Measurements from ENCODE around the gene IPO4.

IPO4 gene

GRCh38 chr14:24135834-24136683 lies 52.6 kb downstream of the IPO4 start, which contains the start of gene PSME1:
Gene PSME1, plus strand, starts transcription at chr14:24136194. Its CDS starts 69 bp downstream, at chr14:24136263.
- TF ChIP-seq SUZ12 (IDR thresholded peaks at IDR 0.05; ENCODE audit: extremely low read depth, insufficient read depth, insufficient read length) = no peak
- TF ChIP-seq ZNF274 (IDR thresholded peaks at IDR 0.05; ENCODE audit: low read depth, low read length) = no peak
- no peak for TF ChIP-seq YY1 (IDR thresholded peaks at IDR 0.05; ENCODE audit: insufficient read depth, insufficient read length)
- peak within 1 kb of the TSS; percentile 66 for H3K4me3 ChIP-seq (ENCODE audit: insufficient read length, low read depth)
- H3K36me3 ChIP-seq (ENCODE audit: insufficient read depth, insufficient read length, low read length) = peaks cover 25% of the 10 kb centered on the region
- peak within 1 kb of the TSS; percentile 77 for H3K9ac ChIP-seq (ENCODE audit: insufficient read length, low read depth)
- peaks cover 4% of the 10 kb centered on the region for H3K27me3 ChIP-seq (ENCODE audit: insufficient read depth, insufficient read length)
- no peak for DNase-seq (ENCODE audit: low read depth, low spot score)
- H3K9me3 ChIP-seq (ENCODE audit: insufficient read depth, low read length) = no peaks in the 10 kb centered on the region
- peaks cover 7% of the 10 kb centered on the region for H3K4me1 ChIP-seq (ENCODE audit: insufficient read depth, insufficient read length)

GRCh38 chr14:24135584-24135833 lies 53.1 kb downstream of the IPO4 start:
- DNase-seq (ENCODE audit: low read depth, low spot score) = no peak
- peaks cover 25% of the 10 kb centered on the region for H3K36me3 ChIP-seq (ENCODE audit: insufficient read depth, insufficient read length, low read length)
- H3K9me3 ChIP-seq (ENCODE audit: insufficient read depth, low read length) = no peaks in the 10 kb centered on the region
- H3K4me1 ChIP-seq (ENCODE audit: insufficient read depth, insufficient read length) = peaks cover 7% of the 10 kb centered on the region
- peak overlapping the region; percentile 72 for H3K9ac ChIP-seq (ENCODE audit: insufficient read length, low read depth)
- H3K27me3 ChIP-seq (ENCODE audit: insufficient read depth, insufficient read length) = peaks cover 4% of the 10 kb centered on the region
- H3K4me3 ChIP-seq (ENCODE audit: insufficient read length, low read depth) = peak overlapping the region; percentile 66
- TF ChIP-seq ZNF274 (IDR thresholded peaks at IDR 0.05; ENCODE audit: low read depth, low read length) (no peak), SUZ12 (IDR thresholded peaks at IDR 0.05; ENCODE audit: extremely low read depth, insufficient read depth, insufficient read length) (no peak), YY1 (IDR thresholded peaks at IDR 0.05; ENCODE audit: insufficient read depth, insufficient read length) (no peak)

DNA sequence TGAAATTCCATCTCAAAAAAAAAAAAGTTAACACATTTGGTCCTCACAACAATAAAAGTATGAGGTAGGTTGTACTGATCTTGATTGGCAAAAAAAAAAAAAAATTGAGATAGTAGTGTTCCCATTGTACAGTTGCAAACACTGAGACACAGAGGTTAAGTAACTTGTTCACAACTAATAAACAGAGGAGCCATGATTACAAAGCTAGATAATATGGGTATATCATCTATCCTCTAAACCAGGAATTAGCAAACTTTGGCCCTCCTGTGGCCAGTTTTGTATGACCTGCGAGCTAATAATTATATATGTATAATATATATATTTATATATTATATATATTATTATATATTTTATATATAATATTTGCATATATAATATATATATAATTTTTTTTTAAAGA lies 54.9 kb downstream of the IPO4 start:
- Histone ChIP-seq H3K9ac (ENCODE audit: insufficient read length, low read depth) (no peak overlapping the region), H3K9me3 (ENCODE audit: insufficient read depth, low read length) (no peaks in the 10 kb centered on the region), H3K4me1 (ENCODE audit: insufficient read depth, insufficient read length) (peaks cover 7% of the 10 kb centered on the region), H3K4me3 (ENCODE audit: insufficient read length, low read depth) (no peak overlapping the region), H3K27me3 (ENCODE audit: insufficient read depth, insufficient read length) (peaks cover 4% of the 10 kb centered on the region), H3K36me3 (ENCODE audit: insufficient read depth, insufficient read length, low read length) (peaks cover 15% of the 10 kb centered on the region)
- TF ChIP-seq SUZ12 (IDR thresholded peaks at IDR 0.05; ENCODE audit: extremely low read depth, insufficient read depth, insufficient read length) (no peak), ZNF274 (IDR thresholded peaks at IDR 0.05; ENCODE audit: low read depth, low read length) (no peak), YY1 (IDR thresholded peaks at IDR 0.05; ENCODE audit: insufficient read depth, insufficient read length) (no peak)
- DNase-seq (ENCODE audit: low read depth, low spot score) = no peak

DNA sequence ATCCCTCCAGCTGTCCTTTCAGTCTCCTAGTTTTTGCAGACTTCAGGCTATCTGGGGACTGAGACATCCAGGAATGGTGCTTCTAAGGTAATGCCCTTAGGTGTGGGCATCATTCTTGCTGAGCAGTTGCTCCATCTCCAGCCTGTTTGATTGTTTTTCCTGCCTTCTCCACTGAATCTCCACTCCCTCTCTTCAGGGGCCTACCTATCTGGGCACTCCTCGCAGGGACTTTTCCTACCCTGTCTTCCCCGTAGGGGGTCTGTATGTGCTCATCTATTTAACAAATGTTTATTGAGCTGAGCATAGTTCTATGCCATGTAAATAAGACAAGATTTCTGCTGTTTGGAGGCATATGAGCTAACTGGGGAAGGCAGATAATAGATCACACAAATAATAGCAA lies 55.6 kb downstream of the IPO4 start:
- Histone ChIP-seq H3K36me3 (ENCODE audit: insufficient read depth, insufficient read length, low read length) (peaks cover 8% of the 10 kb centered on the region), H3K4me3 (ENCODE audit: insufficient read length, low read depth) (no peak overlapping the region), H3K9me3 (ENCODE audit: insufficient read depth, low read length) (no peaks in the 10 kb centered on the region), H3K4me1 (ENCODE audit: insufficient read depth, insufficient read length) (peaks cover 7% of the 10 kb centered on the region), H3K27me3 (ENCODE audit: insufficient read depth, insufficient read length) (peaks cover 4% of the 10 kb centered on the region), H3K9ac (ENCODE audit: insufficient read length, low read depth) (no peak overlapping the region)
- TF ChIP-seq YY1 (IDR thresholded peaks at IDR 0.05; ENCODE audit: insufficient read depth, insufficient read length) = no peak
- TF ChIP-seq SUZ12 (IDR thresholded peaks at IDR 0.05; ENCODE audit: extremely low read depth, insufficient read depth, insufficient read length) = no peak
- TF ChIP-seq ZNF274 (IDR thresholded peaks at IDR 0.05; ENCODE audit: low read depth, low read length) = no peak
- DNase-seq (ENCODE audit: low read depth, low spot score) = no peak

DNA sequence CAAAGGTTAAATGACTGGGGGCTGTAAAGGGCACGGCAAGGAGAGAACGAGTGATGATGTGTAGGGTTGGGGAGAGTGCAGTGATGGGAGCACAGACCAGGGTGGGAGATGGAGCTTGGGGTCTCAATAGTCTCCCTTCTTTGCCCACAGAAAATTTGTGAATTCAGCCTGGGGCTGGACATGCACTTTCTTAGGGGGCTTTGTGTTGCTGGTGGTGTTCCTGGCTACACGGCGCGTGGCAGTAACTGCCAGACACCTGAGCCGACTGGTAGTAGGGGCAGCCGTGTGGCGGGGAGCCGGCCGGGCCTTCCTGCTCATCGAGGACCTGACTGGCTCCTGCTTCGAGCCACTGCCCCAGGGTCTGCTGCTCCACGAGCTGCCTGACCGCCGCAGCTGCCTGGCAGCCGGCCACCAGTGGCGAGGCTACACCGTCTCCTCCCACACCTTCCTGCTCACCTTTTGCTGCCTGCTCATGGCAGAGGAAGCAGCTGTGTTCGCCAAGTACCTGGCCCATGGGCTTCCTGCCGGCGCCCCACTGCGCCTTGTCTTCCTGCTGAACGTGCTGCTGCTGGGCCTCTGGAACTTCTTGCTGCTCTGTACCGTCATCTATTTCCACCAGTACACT lies 56.4 kb downstream of the IPO4 start:
- no peak for TF ChIP-seq ZNF274 (IDR thresholded peaks at IDR 0.05; ENCODE audit: low read depth, low read length)
- TF ChIP-seq SUZ12 (IDR thresholded peaks at IDR 0.05; ENCODE audit: extremely low read depth, insufficient read depth, insufficient read length) = no peak
- no peak for TF ChIP-seq YY1 (IDR thresholded peaks at IDR 0.05; ENCODE audit: insufficient read depth, insufficient read length)
- Histone ChIP-seq H3K9ac (ENCODE audit: insufficient read length, low read depth) (no peak overlapping the region), H3K9me3 (ENCODE audit: insufficient read depth, low read length) (no peaks in the 10 kb centered on the region), H3K4me1 (ENCODE audit: insufficient read depth, insufficient read length) (peaks cover 7% of the 10 kb centered on the region), H3K4me3 (ENCODE audit: insufficient read length, low read depth) (no peak overlapping the region), H3K36me3 (ENCODE audit: insufficient read depth, insufficient read length, low read length) (no peaks in the 10 kb centered on the region), H3K27me3 (ENCODE audit: insufficient read depth, insufficient read length) (peaks cover 4% of the 10 kb centered on the region)
- no peak for DNase-seq (ENCODE audit: low read depth, low spot score)

GRCh38 chr14:24131549-24131966 lies 57.1 kb downstream of the IPO4 start:
- Histone ChIP-seq H3K9ac (ENCODE audit: insufficient read length, low read depth) (no peak overlapping the region), H3K4me1 (ENCODE audit: insufficient read depth, insufficient read length) (peaks cover 7% of the 10 kb centered on the region), H3K27me3 (ENCODE audit: insufficient read depth, insufficient read length) (peaks cover 4% of the 10 kb centered on the region), H3K4me3 (ENCODE audit: insufficient read length, low read depth) (no peak overlapping the region), H3K9me3 (ENCODE audit: insufficient read depth, low read length) (no peaks in the 10 kb centered on the region), H3K36me3 (ENCODE audit: insufficient read depth, insufficient read length, low read length) (no peaks in the 10 kb centered on the region)
- no peak for DNase-seq (ENCODE audit: low read depth, low spot score)
- TF ChIP-seq ZNF274 (IDR thresholded peaks at IDR 0.05; ENCODE audit: low read depth, low read length) = no peak
- no peak for TF ChIP-seq SUZ12 (IDR thresholded peaks at IDR 0.05; ENCODE audit: extremely low read depth, insufficient read depth, insufficient read length)
- no peak for TF ChIP-seq YY1 (IDR thresholded peaks at IDR 0.05; ENCODE audit: insufficient read depth, insufficient read length)
